ENCODE measurements around the gene AREL1.

Gene AREL1

DNA sequence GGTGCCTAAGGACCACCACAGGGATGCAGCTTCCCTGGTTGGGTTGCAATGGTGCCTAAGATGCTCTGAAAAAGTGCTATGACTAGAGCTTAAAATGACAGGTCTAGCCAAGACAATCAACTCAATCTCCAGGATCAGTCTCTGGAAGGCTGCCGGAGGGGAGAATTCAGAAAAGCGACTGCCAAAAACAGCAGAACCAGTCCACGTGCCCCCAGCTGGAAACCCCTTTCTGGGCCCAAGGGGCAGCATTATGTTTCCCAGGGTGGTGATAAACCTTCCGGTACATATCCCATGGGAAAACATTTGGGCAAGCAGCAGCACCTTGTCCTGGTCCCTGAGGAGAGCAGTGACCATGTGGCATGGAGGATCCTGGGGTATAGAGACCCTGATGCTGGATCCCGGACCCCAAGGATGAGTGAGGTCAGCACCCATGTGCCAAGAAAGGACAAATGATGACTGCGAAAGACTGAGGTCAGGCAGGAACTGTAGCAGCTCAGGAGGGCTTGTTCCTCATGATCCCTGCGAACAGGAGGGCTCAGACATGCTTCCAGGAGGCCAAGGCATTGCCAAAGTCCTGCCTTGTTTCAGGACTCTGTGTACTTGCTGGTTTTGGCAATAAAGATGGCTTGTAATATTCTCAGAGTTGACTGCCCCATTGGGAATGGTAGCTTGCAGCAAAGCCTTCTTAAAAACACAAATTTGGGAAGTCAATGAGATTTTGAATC lies 51.0 kb downstream of the AREL1 start:
- H3K27ac ChIP-seq (ENCODE audit: extremely low read depth, low read depth, low read length): no peak overlapping the region
- no peaks in the 10 kb centered on the region for H3K9me3 ChIP-seq (ENCODE audit: control insufficient read depth, insufficient read depth, low read depth, low read length)
- no peak overlapping the region for H3K4me3 ChIP-seq (ENCODE audit: low read depth, low read length)
- ChIA-PET POLR2A (no interaction called here), CTCF (no interaction called here)
- peaks cover 17 to 80% of the 10 kb centered on the region in 2 experiments for H3K36me3 ChIP-seq (ENCODE audit: control insufficient read depth in 2 of 2, insufficient read depth in 1 of 2, low read length in 2 of 2)
- no peaks in the 10 kb centered on the region for H3K4me1 ChIP-seq (ENCODE audit: control insufficient read depth, insufficient read depth, low read length)
- no peak for TF ChIP-seq SCRT2 (tag by site-specific recombination; IDR thresholded peaks at IDR 0.05)
- no peak for TF ChIP-seq PRDM2 (tag by site-specific recombination; IDR thresholded peaks at IDR 0.05; ENCODE audit: borderline replicate concordance)
- no peak for TF ChIP-seq TCF7L2 (IDR thresholded peaks at IDR 0.05; ENCODE audit: borderline replicate concordance, low read depth, low read length)
- no peak for TF ChIP-seq MZF1 (tag by site-specific recombination; IDR thresholded peaks at IDR 0.05; ENCODE audit: borderline replicate concordance)
- TF ChIP-seq ZNF792 (tag by site-specific recombination; IDR thresholded peaks at IDR 0.05): no peak

DNA sequence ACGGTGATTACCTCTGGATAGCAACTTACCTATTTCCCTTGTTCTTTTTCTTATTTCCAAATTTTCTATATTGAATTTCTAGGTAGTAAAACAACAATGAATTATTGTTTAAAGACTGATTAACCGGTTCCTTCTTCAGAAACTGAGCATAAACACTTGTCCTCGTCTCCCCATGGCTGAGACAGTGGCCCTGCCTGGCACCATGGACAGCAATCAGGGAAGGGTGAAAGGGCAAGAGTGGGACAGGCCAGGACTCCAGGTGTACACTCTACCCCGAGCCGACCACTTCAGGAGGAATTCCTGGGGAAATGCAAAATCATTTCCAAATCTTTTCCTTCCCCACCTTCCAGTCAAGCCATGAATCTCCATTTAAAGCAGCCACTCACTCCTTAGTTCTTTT lies 52.0 kb downstream of the AREL1 start:
- H3K27ac ChIP-seq (ENCODE audit: extremely low read depth, low read depth, low read length): no peak overlapping the region
- ChIA-PET CTCF (no interaction called here), POLR2A (no interaction called here)
- no peaks in the 10 kb centered on the region for H3K9me3 ChIP-seq (ENCODE audit: control insufficient read depth, insufficient read depth, low read depth, low read length)
- H3K4me1 ChIP-seq (ENCODE audit: control insufficient read depth, insufficient read depth, low read length): no peaks in the 10 kb centered on the region
- H3K4me3 ChIP-seq (ENCODE audit: low read depth, low read length): no peak overlapping the region
- peaks cover 8 to 79% of the 10 kb centered on the region in 2 experiments; a peak in 2 of 3 replicates for H3K36me3 ChIP-seq (ENCODE audit: control insufficient read depth in 2 of 2, insufficient read depth in 1 of 2, low read length in 2 of 2)
- TF ChIP-seq, protein P1, sequence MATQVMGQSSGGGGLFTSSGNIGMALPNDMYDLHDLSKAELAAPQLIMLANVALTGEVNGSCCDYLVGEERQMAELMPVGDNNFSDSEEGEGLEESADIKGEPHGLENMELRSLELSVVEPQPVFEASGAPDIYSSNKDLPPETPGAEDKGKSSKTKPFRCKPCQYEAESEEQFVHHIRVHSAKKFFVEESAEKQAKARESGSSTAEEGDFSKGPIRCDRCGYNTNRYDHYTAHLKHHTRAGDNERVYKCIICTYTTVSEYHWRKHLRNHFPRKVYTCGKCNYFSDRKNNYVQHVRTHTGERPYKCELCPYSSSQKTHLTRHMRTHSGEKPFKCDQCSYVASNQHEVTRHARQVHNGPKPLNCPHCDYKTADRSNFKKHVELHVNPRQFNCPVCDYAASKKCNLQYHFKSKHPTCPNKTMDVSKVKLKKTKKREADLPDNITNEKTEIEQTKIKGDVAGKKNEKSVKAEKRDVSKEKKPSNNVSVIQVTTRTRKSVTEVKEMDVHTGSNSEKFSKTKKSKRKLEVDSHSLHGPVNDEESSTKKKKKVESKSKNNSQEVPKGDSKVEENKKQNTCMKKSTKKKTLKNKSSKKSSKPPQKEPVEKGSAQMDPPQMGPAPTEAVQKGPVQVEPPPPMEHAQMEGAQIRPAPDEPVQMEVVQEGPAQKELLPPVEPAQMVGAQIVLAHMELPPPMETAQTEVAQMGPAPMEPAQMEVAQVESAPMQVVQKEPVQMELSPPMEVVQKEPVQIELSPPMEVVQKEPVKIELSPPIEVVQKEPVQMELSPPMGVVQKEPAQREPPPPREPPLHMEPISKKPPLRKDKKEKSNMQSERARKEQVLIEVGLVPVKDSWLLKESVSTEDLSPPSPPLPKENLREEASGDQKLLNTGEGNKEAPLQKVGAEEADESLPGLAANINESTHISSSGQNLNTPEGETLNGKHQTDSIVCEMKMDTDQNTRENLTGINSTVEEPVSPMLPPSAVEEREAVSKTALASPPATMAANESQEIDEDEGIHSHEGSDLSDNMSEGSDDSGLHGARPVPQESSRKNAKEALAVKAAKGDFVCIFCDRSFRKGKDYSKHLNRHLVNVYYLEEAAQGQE (tag by site-specific recombination; IDR thresholded peaks at IDR 0.05): peak; percentile 85
- TF ChIP-seq GLI4 (tag by site-specific recombination; IDR thresholded peaks at IDR 0.05): no peak

- H3K27ac ChIP-seq (ENCODE audit: extremely low read depth, low read depth, low read length): no peak overlapping the region
- no peaks in the 10 kb centered on the region for H3K4me1 ChIP-seq (ENCODE audit: control insufficient read depth, insufficient read depth, low read length)
- TF ChIP-seq ZNF175 (tag by site-specific recombination; IDR thresholded peaks at IDR 0.05): no peak
- no peak for TF ChIP-seq ZFHX2 (tag by site-specific recombination; conservative IDR thresholded peaks at IDR 0.05)
- TF ChIP-seq ZNF555 (tag by site-specific recombination; conservative IDR thresholded peaks at IDR 0.05): no peak
- ChIA-PET POLR2A (no interaction called here), CTCF (interaction anchor here (0.7 kb wide), 1 partner anchor 1536 kb away, joined by 3 read pairs; no protein-coding TSS in a partner anchor)
- H3K4me3 ChIP-seq (ENCODE audit: low read depth, low read length): no peak overlapping the region
- H3K36me3 ChIP-seq (ENCODE audit: control insufficient read depth in 2 of 2, insufficient read depth in 1 of 2, low read length in 2 of 2): peaks cover 8 to 72% of the 10 kb centered on the region in 2 experiments; a peak in 2 of 3 replicates
- H3K9me3 ChIP-seq (ENCODE audit: control insufficient read depth, insufficient read depth, low read depth, low read length): no peaks in the 10 kb centered on the region
Measured at GRCh38 chr14:74660167-74660566, 52.7 kb downstream of the AREL1 start.
